HCT116 (cell line): ENCODE measurements around the gene SGSH. TPM values are rescaled to one million over a fixed set of nuclear protein-coding genes. Genes with fewer than 3 reads are reported as not detected.

Source experiments
- ATAC-seq: fragments of 200-7000 bp; cut with Tn5 transposase; 2 replicates; pipeline ENCODE4 v1.9.1; 2020; ENCODE audit warnings: mild to moderate bottlenecking, moderate library complexity
- BruUV-seq: library from RNA; stranded (reverse); fragments of 400-500 nt; replicated peaks from 2 replicates; lab custom pipeline; 2021; lab: Mats Ljungman, UMichigan
- CTCF ChIA-PET: fragments of 300-600 bp; sonication (Branson Sonifier 250); formaldehyde crosslinking; loops from one replicate; lab custom pipeline; 2021; ENCODE audit warnings: antibody characterized with exemption; lab: Charles Lee
- POLR2A ChIA-PET: fragments of 300-600, 350-600 bp; sonication (Branson Sonifier 250); formaldehyde crosslinking; loops from one replicate; lab custom pipeline; 2021; ENCODE audit warnings: antibody characterized with exemption; lab: Charles Lee
- RAD21 ChIA-PET, 2 experiments: fragments of 300-600 bp; sonication (Branson Sonifier 250); formaldehyde crosslinking; loops; one replicate each; lab custom pipeline; 2023; ENCODE audit warnings: low total read pairs in 2 of 2; ENCODE audit not compliant: uncharacterized antibody in 2 of 2, unreplicated experiment in 2 of 2, low non-redundant PET in 1 of 2; lab: Charles Lee
- DNase-seq: peaks from one replicate; pipeline ENCODE4 v3.0.0-alpha.2; 2010; ENCODE audit warnings: low read depth, low spot score
- H2AFZ ChIP-seq: fragments of 200-600 bp; shearing (Covaris generic), sonication (generic); 2 replicates; pipeline ENCODE4 v1.6.1; 2017; ENCODE audit warnings: low read depth, mixed run types, mixed read lengths, antibody characterized with exemption, low read length; ENCODE audit not compliant: poor library complexity, severe bottlenecking
- H3K27ac ChIP-seq: 2 replicates; pipeline ENCODE4 v1.5.1; 2012; ENCODE audit warnings: low read depth, low read length
- H3K27me3 ChIP-seq: fragments of 200-600 bp; sonication (generic); 2 replicates; pipeline ENCODE4 v1.6.1; 2016; ENCODE audit warnings: mixed run types, low read length, mixed read lengths; ENCODE audit not compliant: insufficient read depth
- H3K36me3 ChIP-seq, 2 experiments: fragments of 200-500 bp in 1 of 2; fragments of 200-600 bp in 1 of 2; sonication (Bioruptor generic) in 1 of 2; sonication (generic) in 1 of 2; 2 replicates each; pipeline versions ENCODE4 v1.5.1 to v1.6.1; 2014 to 2016; ENCODE audit warnings: low read length in 2 of 2, inconsistent platforms in 1 of 2, mixed read lengths in 1 of 2, mixed run types in 1 of 2; ENCODE audit not compliant: insufficient read depth in 2 of 2, control insufficient read depth in 1 of 2
- H3K4me1 ChIP-seq, 2 experiments: fragments of 200-600 bp in 1 of 2; sonication (generic) in 1 of 2; 2 replicates each; pipeline versions ENCODE4 v1.5.1 to v1.6.1; 2012 to 2017; ENCODE audit warnings: low read length in 2 of 2, inconsistent platforms in 1 of 2, mild to moderate bottlenecking in 1 of 2, mixed read lengths in 1 of 2, mixed run types in 1 of 2, moderate library complexity in 1 of 2; ENCODE audit not compliant: insufficient read depth in 2 of 2, control insufficient read depth in 1 of 2
- H3K4me2 ChIP-seq: fragments of 200-600 bp; sonication (generic); 2 replicates; pipeline ENCODE4 v1.6.1; 2017; ENCODE audit warnings: mixed run types, low read length, mixed read lengths
- H3K4me3 ChIP-seq, 2 experiments: fragments of 200-600 bp in 1 of 2; sonication (generic) in 1 of 2; replicated peaks in 1 of 2; 2 replicates each; pipeline ENCODE4 v1.5.1; 2011 to 2016; ENCODE audit warnings: low read length in 2 of 2, control low read depth in 1 of 2, low read depth in 1 of 2, mild to moderate bottlenecking in 1 of 2, mixed read lengths in 1 of 2, mixed run types in 1 of 2
- H3K79me2 ChIP-seq: fragments of 200-600 bp; sonication (generic); 2 replicates; pipeline ENCODE4 v1.6.1; 2017; ENCODE audit warnings: mild to moderate bottlenecking, mixed run types, low read length, moderate library complexity, mixed read lengths; ENCODE audit not compliant: insufficient read depth
- H3K9ac ChIP-seq: fragments of 200-600 bp; sonication (generic); 2 replicates; pipeline ENCODE4 v1.6.1; 2016; ENCODE audit warnings: low read length, mixed read lengths
- H3K9me2 ChIP-seq: fragments of 200-600 bp; sonication (generic), shearing (Covaris generic); 2 replicates; pipeline ENCODE4 v1.6.1; 2017; ENCODE audit warnings: mixed run types, mild to moderate bottlenecking, moderate library complexity; ENCODE audit not compliant: insufficient read depth
- H3K9me3 ChIP-seq, 2 experiments: fragments of 200-500 bp in 1 of 2; fragments of 200-600 bp in 1 of 2; sonication (Bioruptor generic) in 1 of 2; sonication (generic) in 1 of 2; 2 replicates each; pipeline ENCODE4 v1.6.1; 2014 to 2017; ENCODE audit warnings: low read length in 2 of 2, mixed read lengths in 2 of 2, inconsistent platforms in 1 of 2, low read depth in 1 of 2, mild to moderate bottlenecking in 1 of 2, mixed run types in 1 of 2, moderate library complexity in 1 of 2; ENCODE audit not compliant: control insufficient read depth in 1 of 2, insufficient read depth in 1 of 2
- H4K20me1 ChIP-seq: fragments of 200-600 bp; sonication (generic), shearing (Covaris generic); 2 replicates; pipeline ENCODE4 v1.6.1; 2017; ENCODE audit warnings: mixed run types, mild to moderate bottlenecking, moderate library complexity; ENCODE audit not compliant: insufficient read depth
- CBX3 ChIP-seq: IDR thresholded peaks from 2 replicates; pipeline ENCODE4 v1.6.1; 2012; ENCODE audit warnings: low read depth
- EGR1 ChIP-seq: IDR thresholded peaks from 2 replicates; pipeline ENCODE4 v1.6.1; 2012; ENCODE audit warnings: low read depth
- EZH2 ChIP-seq: fragments of 200-600 bp; sonication (generic); IDR thresholded peaks from 2 replicates; pipeline ENCODE4 v1.6.1; 2017; ENCODE audit warnings: antibody characterized with exemption, mixed run types
- EZH2phosphoT487 ChIP-seq: fragments of 200-600 bp; IDR thresholded peaks from 2 replicates; pipeline ENCODE4 v1.6.1; 2018; ENCODE audit warnings: antibody characterized with exemption, borderline replicate concordance
- FOSL1 ChIP-seq: IDR thresholded peaks from 2 replicates; pipeline ENCODE4 v1.6.1; 2012; ENCODE audit warnings: low read depth
- SIN3A ChIP-seq: IDR thresholded peaks from 2 replicates; pipeline ENCODE4 v1.6.1; 2012; ENCODE audit warnings: low read depth
- ZNF274 ChIP-seq: fragments of 200-500 bp; sonication (Bioruptor generic); IDR thresholded peaks from 2 replicates; pipeline ENCODE4 v1.6.1; 2014; ENCODE audit warnings: mild to moderate bottlenecking, low read depth, low read length, inconsistent platforms
- intact Hi-C: fragments of 100-400 bp; cut with micrococcal nuclease; formaldehyde crosslinking; loops from 2 replicates; pipeline ENCODE4 v1.10.0; 2022
- total RNA-seq: library from RNA; stranded (reverse); gene quantifications from one replicate; pipeline ENCODE4 v1.2.1, GENCODE V29; 2021; ENCODE audit not compliant: unreplicated experiment
- TF ChIP-seq, protein P1 (sequence below): IDR thresholded peaks from 2 replicates; pipeline ENCODE4 v1.6.1; 2012; ENCODE audit warnings: low read depth

SGSH gene
- total RNA-seq, 1 experiment from 2014 or later = 34.4 TPM

DNA sequence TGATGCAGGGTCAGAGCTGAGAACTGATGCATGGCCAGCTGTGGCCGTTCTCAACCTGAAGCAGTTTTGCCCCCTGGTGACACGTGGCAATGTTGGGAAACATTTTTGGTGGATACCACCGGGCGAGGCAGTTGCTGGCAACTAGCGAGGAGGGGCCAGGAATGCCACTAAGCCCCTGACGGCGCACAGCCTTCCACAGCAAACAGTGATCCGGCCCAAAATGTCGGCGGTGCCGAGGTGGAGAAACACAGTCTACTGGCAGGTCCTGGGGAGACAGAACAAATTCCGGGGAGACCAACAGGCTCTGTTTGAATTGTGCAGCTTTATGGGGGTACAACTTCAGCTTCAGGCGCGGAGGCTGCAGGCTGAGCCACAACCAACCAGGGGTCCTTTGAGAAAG is 8.3 kb upstream of the SGSH start:
- RAD21 ChIA-PET = no interaction called here
- Histone ChIP-seq H3K36me3 (peaks cover 0 to 4% of the 10 kb centered on the region in 2 experiments; a peak in 2 of 4 replicates), H2AFZ (no peak overlapping the region), H3K4me2 (no peak overlapping the region), H3K9me2 (no peaks in the 10 kb centered on the region), H3K4me3 (no peak overlapping the region), H4K20me1 (no peaks in the 10 kb centered on the region), H3K79me2 (no peaks in the 10 kb centered on the region), H3K9me3 (peaks cover 13 to 16% of the 10 kb centered on the region in 2 experiments; a peak in 2 of 4 replicates), H3K27ac (no peak overlapping the region), H3K27me3 (no peaks in the 10 kb centered on the region), H3K9ac (no peak overlapping the region), H3K4me1 (no peaks in the 10 kb centered on the region)
- CTCF ChIA-PET = no interaction called here
- DNase-seq (no peak), ATAC-seq (no peak)
- intact Hi-C loops = no loop called here
- no TSS peak for BruUV-seq
- POLR2A ChIA-PET = no interaction called here
- no peak for TF ChIP-seq EZH2phosphoT487
- TF ChIP-seq CBX3 = no peak
- TF ChIP-seq EZH2 = no peak
- no peak for TF ChIP-seq SIN3A
- TF ChIP-seq ZNF274 = no peak
- TF ChIP-seq, protein P1, sequence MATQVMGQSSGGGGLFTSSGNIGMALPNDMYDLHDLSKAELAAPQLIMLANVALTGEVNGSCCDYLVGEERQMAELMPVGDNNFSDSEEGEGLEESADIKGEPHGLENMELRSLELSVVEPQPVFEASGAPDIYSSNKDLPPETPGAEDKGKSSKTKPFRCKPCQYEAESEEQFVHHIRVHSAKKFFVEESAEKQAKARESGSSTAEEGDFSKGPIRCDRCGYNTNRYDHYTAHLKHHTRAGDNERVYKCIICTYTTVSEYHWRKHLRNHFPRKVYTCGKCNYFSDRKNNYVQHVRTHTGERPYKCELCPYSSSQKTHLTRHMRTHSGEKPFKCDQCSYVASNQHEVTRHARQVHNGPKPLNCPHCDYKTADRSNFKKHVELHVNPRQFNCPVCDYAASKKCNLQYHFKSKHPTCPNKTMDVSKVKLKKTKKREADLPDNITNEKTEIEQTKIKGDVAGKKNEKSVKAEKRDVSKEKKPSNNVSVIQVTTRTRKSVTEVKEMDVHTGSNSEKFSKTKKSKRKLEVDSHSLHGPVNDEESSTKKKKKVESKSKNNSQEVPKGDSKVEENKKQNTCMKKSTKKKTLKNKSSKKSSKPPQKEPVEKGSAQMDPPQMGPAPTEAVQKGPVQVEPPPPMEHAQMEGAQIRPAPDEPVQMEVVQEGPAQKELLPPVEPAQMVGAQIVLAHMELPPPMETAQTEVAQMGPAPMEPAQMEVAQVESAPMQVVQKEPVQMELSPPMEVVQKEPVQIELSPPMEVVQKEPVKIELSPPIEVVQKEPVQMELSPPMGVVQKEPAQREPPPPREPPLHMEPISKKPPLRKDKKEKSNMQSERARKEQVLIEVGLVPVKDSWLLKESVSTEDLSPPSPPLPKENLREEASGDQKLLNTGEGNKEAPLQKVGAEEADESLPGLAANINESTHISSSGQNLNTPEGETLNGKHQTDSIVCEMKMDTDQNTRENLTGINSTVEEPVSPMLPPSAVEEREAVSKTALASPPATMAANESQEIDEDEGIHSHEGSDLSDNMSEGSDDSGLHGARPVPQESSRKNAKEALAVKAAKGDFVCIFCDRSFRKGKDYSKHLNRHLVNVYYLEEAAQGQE = no peak
- no peak for TF ChIP-seq EGR1
- TF ChIP-seq FOSL1 = no peak
